ENCODE measurements around the gene HNF4A. TPM values are rescaled to one million over a fixed set of nuclear protein-coding genes. Genes with fewer than 3 reads are reported as not detected.

The HNF4A gene
- total RNA-seq, 2 donors from 2014 or later, result 56.3 to 58.0 TPM

GRCh38 chr20:44328428-44328827, 27.1 kb upstream of the HNF4A start:
- H3K4me1 ChIP-seq (ENCODE audit: control insufficient read depth, insufficient read depth, low read length), result no peaks in the 10 kb centered on the region
- H3K4me1 Mint-ChIP-seq, result peaks cover 7% of the 10 kb centered on the region
- no peak overlapping the region for H3K9ac ChIP-seq (ENCODE audit: extremely low read depth, low read length, poor library complexity, severe bottlenecking)
- no peaks in the 10 kb centered on the region for H3K36me3 Mint-ChIP-seq (ENCODE audit: low read depth)
- DNase-seq, result no peak
- H3K27ac ChIP-seq (ENCODE audit: low read depth, low read length), result no peak overlapping the region
- H3K27ac Mint-ChIP-seq, result no peak overlapping the region
- WGBS, 2 experiments (ENCODE audit: insufficient coverage in 1 of 2, insufficient read length in 1 of 2), result 22 to 80% methylated on average over 1 to 3 of the region's 4 CpGs
- H3K9me3 Mint-ChIP-seq, result peaks cover 3% of the 10 kb centered on the region
- no peak overlapping the region for H3K4me3 Mint-ChIP-seq
- H3K27me3 ChIP-seq (ENCODE audit: control insufficient read depth, insufficient read depth, low read length, poor library complexity, severe bottlenecking), result no peaks in the 10 kb centered on the region
- H3K9me3 ChIP-seq (ENCODE audit: control insufficient read depth, low read length), result no peaks in the 10 kb centered on the region
- H3K36me3 ChIP-seq (ENCODE audit: control insufficient read depth, insufficient read depth, low read length), result no peaks in the 10 kb centered on the region
- TF ChIP-seq, protein P1, sequence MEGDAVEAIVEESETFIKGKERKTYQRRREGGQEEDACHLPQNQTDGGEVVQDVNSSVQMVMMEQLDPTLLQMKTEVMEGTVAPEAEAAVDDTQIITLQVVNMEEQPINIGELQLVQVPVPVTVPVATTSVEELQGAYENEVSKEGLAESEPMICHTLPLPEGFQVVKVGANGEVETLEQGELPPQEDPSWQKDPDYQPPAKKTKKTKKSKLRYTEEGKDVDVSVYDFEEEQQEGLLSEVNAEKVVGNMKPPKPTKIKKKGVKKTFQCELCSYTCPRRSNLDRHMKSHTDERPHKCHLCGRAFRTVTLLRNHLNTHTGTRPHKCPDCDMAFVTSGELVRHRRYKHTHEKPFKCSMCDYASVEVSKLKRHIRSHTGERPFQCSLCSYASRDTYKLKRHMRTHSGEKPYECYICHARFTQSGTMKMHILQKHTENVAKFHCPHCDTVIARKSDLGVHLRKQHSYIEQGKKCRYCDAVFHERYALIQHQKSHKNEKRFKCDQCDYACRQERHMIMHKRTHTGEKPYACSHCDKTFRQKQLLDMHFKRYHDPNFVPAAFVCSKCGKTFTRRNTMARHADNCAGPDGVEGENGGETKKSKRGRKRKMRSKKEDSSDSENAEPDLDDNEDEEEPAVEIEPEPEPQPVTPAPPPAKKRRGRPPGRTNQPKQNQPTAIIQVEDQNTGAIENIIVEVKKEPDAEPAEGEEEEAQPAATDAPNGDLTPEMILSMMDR (conservative IDR thresholded peaks at IDR 0.05), result no peak
- no peaks in the 10 kb centered on the region for H3K27me3 Mint-ChIP-seq (ENCODE audit: insufficient read depth)
- no peak overlapping the region for H3K4me3 ChIP-seq (ENCODE audit: low read length)

DNA sequence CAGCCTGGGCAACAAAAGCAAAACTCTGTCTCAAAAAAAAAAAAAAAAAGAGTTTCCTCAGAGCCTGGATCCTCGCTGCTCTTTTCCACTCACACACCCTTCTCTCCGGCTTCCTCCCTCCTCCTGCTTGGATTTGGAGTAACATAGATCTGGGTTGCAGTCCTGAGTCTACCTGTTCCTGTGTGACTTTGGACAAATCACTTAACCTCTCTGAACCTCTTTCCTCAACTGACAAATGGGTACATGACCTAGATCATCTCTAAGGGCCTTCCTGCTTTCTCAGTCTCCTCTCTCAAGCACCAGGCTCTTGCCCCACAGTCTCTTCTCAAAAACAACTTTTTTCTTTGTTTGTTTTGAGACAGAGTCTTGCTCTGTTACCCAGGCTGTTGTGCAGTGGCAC, 24.3 kb upstream of the HNF4A start:
- TF ChIP-seq, protein P1 (conservative IDR thresholded peaks at IDR 0.05), result no peak
- Mint-ChIP-seq H3K9me3 (no peaks in the 10 kb centered on the region), H3K27ac (no peak overlapping the region), H3K27me3 (ENCODE audit: insufficient read depth) (no peaks in the 10 kb centered on the region), H3K4me3 (no peak overlapping the region), H3K4me1 (peaks cover 4% of the 10 kb centered on the region), H3K36me3 (ENCODE audit: low read depth) (no peaks in the 10 kb centered on the region)
- Histone ChIP-seq H3K9ac (ENCODE audit: extremely low read depth, low read length, poor library complexity, severe bottlenecking) (no peak overlapping the region), H3K4me1 (ENCODE audit: control insufficient read depth, insufficient read depth, low read length) (no peaks in the 10 kb centered on the region), H3K9me3 (ENCODE audit: control insufficient read depth, low read length) (no peaks in the 10 kb centered on the region), H3K4me3 (ENCODE audit: low read length) (no peak overlapping the region), H3K27ac (ENCODE audit: low read depth, low read length) (no peak overlapping the region), H3K36me3 (ENCODE audit: control insufficient read depth, insufficient read depth, low read length) (no peaks in the 10 kb centered on the region), H3K27me3 (ENCODE audit: control insufficient read depth, insufficient read depth, low read length, poor library complexity, severe bottlenecking) (no peaks in the 10 kb centered on the region)
- WGBS, 2 experiments (ENCODE audit: insufficient coverage in 1 of 2, insufficient read length in 1 of 2), result 91% methylated on average over 2 of the region's 2 CpGs; no CpG with 5 or more reads in 1 of the 2 experiments
- DNase-seq, result no peak

DNA sequence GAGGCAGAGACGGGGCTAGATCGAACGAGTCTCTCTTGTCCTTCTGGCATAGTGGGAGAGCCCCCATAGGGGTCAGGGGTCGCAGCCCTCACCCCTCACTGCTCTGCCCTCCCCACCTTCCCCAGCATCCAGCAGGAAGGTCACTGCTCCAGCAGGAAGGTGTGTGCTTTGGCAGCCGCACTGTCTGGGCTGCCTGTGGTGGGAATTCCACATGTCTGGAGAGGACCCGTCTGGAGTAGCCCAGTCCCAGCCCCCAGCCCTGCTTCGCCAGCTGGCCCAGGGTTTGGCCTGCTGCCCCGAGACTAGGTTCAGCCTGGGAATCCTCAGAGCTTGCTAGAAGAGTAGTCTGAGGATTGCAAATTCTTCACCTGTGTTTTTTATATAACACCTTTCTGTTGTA, 21.2 kb upstream of the HNF4A start:
- Histone ChIP-seq H3K27me3 (ENCODE audit: control insufficient read depth, insufficient read depth, low read length, poor library complexity, severe bottlenecking) (no peaks in the 10 kb centered on the region), H3K4me3 (ENCODE audit: low read length) (no peak overlapping the region), H3K27ac (ENCODE audit: low read depth, low read length) (peak overlapping the region; percentile 36), H3K9me3 (ENCODE audit: control insufficient read depth, low read length) (no peaks in the 10 kb centered on the region), H3K4me1 (ENCODE audit: control insufficient read depth, insufficient read depth, low read length) (no peaks in the 10 kb centered on the region), H3K9ac (ENCODE audit: extremely low read depth, low read length, poor library complexity, severe bottlenecking) (no peak overlapping the region), H3K36me3 (ENCODE audit: control insufficient read depth, insufficient read depth, low read length) (no peaks in the 10 kb centered on the region)
- 84 to 88% methylated on average over 4 to 8 of the region's 8 CpGs for WGBS, 2 experiments (ENCODE audit: insufficient coverage in 1 of 2, insufficient read length in 1 of 2)
- H3K4me1 Mint-ChIP-seq, result peaks cover 4% of the 10 kb centered on the region
- H3K27ac Mint-ChIP-seq, result no peak overlapping the region
- no peak for DNase-seq
- no peaks in the 10 kb centered on the region for H3K27me3 Mint-ChIP-seq (ENCODE audit: insufficient read depth)
- H3K4me3 Mint-ChIP-seq, result no peak overlapping the region
- TF ChIP-seq, protein P1 (conservative IDR thresholded peaks at IDR 0.05), result no peak
- no peaks in the 10 kb centered on the region for H3K36me3 Mint-ChIP-seq (ENCODE audit: low read depth)
- H3K9me3 Mint-ChIP-seq, result no peaks in the 10 kb centered on the region
